HUES6 (cell line): Measurements from ENCODE around the gene ERO1B.
"Not testable (repeated sequence)": the region's sequence is repeated elsewhere in the genome, so short reads cannot be mapped to it uniquely, and the experiment has no call there.

ENCODE experiments used
- H3K27ac ChIP-seq: 2 replicates; pipeline ENCODE4 v1.7.0; 2013; ENCODE audit warnings: low read depth, mild to moderate bottlenecking, low read length, inconsistent platforms
- H3K27me3 ChIP-seq: 2 replicates; pipeline ENCODE4 v1.6.1; 2013; ENCODE audit warnings: low read length; ENCODE audit not compliant: control insufficient read depth, insufficient read depth
- H3K36me3 ChIP-seq: 2 replicates; pipeline ENCODE4 v1.6.1; 2013; ENCODE audit warnings: low read length; ENCODE audit not compliant: control insufficient read depth, insufficient read depth
- H3K4me1 ChIP-seq: 2 replicates; pipeline ENCODE4 v1.6.1; 2013; ENCODE audit warnings: low read length; ENCODE audit not compliant: control insufficient read depth, insufficient read depth
- H3K4me3 ChIP-seq: 2 replicates; pipeline ENCODE4 v1.5.1; 2013; ENCODE audit warnings: low read depth, low read length
- H3K9ac ChIP-seq: one replicate; pipeline ENCODE4 v1.6.1; 2013; ENCODE audit warnings: mild to moderate bottlenecking, low read length
- H3K9me3 ChIP-seq: 2 replicates; pipeline ENCODE4 v1.6.1; 2013; ENCODE audit warnings: low read depth, low read length; ENCODE audit not compliant: control insufficient read depth, insufficient read depth

The ERO1B gene

DNA sequence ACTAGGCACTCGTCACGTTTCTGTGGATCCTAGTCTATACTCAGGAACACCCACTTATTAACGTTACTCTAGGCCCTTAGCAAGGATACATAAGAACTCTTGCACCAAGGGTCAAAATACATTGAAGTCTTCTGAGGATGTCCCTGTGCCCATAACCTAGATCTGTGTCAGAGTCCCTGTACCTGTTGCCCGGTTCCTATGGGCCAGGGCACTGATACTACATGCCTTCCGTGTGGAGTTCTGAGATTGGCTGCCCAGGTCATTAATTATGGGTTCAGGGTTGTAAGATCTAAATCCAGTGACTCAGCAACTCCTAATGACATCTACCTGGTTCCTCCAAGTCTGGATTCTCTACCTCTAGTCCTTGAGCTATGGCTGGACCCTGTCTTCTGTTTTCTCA, 69.9 kb downstream of the ERO1B start:
- Histone ChIP-seq H3K4me1 (no peaks in the 10 kb centered on the region), H3K27me3 (no peaks in the 10 kb centered on the region), H3K9ac (no peak overlapping the region), H3K36me3 (no peaks in the 10 kb centered on the region), H3K4me3 (no peak overlapping the region), H3K9me3 (no peaks in the 10 kb centered on the region), H3K27ac (no peak overlapping the region)

DNA sequence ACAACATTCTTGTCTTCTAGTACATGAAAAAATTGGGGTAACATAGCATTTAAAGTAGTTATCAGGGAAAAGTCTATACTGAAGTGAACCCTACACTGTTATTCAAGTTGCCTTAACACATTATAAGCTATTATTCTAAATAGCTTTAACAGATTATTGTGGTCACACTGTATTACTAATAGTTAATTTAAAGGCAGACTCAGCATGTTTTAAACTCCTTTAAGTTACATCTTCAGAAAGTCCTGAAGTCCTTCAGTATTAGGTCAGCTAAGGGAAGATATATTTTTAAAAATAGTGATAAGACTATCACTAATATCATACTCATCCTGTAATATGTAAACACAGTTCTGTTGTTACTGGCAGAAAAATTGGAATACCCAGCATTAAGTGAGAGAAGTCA, 72.0 kb downstream of the ERO1B start:
- Histone ChIP-seq H3K27ac (no peak overlapping the region), H3K9me3 (no peaks in the 10 kb centered on the region), H3K4me3 (no peak overlapping the region), H3K36me3 (no peaks in the 10 kb centered on the region), H3K9ac (no peak overlapping the region), H3K4me1 (peaks cover 4% of the 10 kb centered on the region), H3K27me3 (no peaks in the 10 kb centered on the region)

GRCh38 chr1:236209185-236209584, 72.6 kb downstream of the ERO1B start:
- Histone ChIP-seq H3K4me3 (no peak overlapping the region), H3K27me3 (no peaks in the 10 kb centered on the region), H3K36me3 (no peaks in the 10 kb centered on the region), H3K27ac (no peak overlapping the region), H3K9ac (no peak overlapping the region), H3K4me1 (peaks cover 4% of the 10 kb centered on the region), H3K9me3 (no peaks in the 10 kb centered on the region)

GRCh38 chr1:236207569-236207968, 74.2 kb downstream of the ERO1B start:
- no peaks in the 10 kb centered on the region for H3K36me3 ChIP-seq
- H3K4me3 ChIP-seq, result no peak overlapping the region
- H3K9me3 ChIP-seq, result no peaks in the 10 kb centered on the region
- no peak overlapping the region for H3K9ac ChIP-seq
- H3K4me1 ChIP-seq, result peaks cover 4% of the 10 kb centered on the region
- H3K27ac ChIP-seq, result no peak overlapping the region
- no peaks in the 10 kb centered on the region for H3K27me3 ChIP-seq

- peaks cover 4% of the 10 kb centered on the region for H3K9me3 ChIP-seq
- no peak overlapping the region for H3K9ac ChIP-seq
- H3K4me3 ChIP-seq, result no peak overlapping the region
- H3K4me1 ChIP-seq, result peaks cover 4% of the 10 kb centered on the region
- H3K27ac ChIP-seq, result no peak overlapping the region
- no peaks in the 10 kb centered on the region for H3K27me3 ChIP-seq
- H3K36me3 ChIP-seq, result no peaks in the 10 kb centered on the region; the same call in 1 of the 2 replicates
These were observed 74.6 kb downstream of the ERO1B start for GRCh38 chr1:236207121-236207520.

- H3K4me1 ChIP-seq, result peaks cover 4% of the 10 kb centered on the region
- H3K4me3 ChIP-seq, result no peak overlapping the region
- H3K9me3 ChIP-seq, result peaks cover 7% of the 10 kb centered on the region
- no peaks in the 10 kb centered on the region; the same call in 1 of the 2 replicates for H3K36me3 ChIP-seq
- no peaks in the 10 kb centered on the region for H3K27me3 ChIP-seq
- no peak overlapping the region for H3K27ac ChIP-seq
- H3K9ac ChIP-seq, result no peak overlapping the region
These were observed 75.2 kb downstream of the ERO1B start for GRCh38 chr1:236206548-236206947.

DNA sequence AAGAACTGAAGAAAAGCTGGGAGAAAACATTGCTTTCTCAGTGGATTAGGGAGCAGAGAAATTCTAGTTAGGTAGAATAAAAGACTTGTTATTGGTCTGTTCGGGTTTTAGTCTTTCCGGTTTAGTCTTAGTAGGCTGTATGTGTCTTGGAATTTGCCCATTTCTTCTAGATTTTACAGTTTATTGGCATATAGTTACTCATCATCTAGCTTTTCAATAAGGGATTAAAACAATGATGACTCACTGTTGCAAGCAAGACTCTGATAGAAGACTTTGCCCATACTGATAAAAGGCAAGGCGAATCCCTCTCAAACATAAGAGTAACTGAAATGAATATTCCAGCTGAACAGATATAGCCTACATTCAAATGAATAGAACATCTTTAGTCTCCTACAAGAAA, 77.1 kb downstream of the ERO1B start:
- H3K9ac ChIP-seq, result no peak overlapping the region
- no peaks in the 10 kb centered on the region for H3K27me3 ChIP-seq
- peaks cover 4% of the 10 kb centered on the region for H3K4me1 ChIP-seq
- peaks cover 15% of the 10 kb centered on the region for H3K9me3 ChIP-seq
- no peak overlapping the region for H3K27ac ChIP-seq
- no peak overlapping the region for H3K4me3 ChIP-seq
- no peaks in the 10 kb centered on the region; the same call in 1 of the 2 replicates for H3K36me3 ChIP-seq

- no peak overlapping the region for H3K4me3 ChIP-seq
- no peaks in the 10 kb centered on the region for H3K27me3 ChIP-seq
- no peak overlapping the region for H3K27ac ChIP-seq
- H3K9me3 ChIP-seq, result peaks cover 15% of the 10 kb centered on the region
- H3K4me1 ChIP-seq, result peaks cover 4% of the 10 kb centered on the region
- no peaks in the 10 kb centered on the region; the same call in 1 of the 2 replicates for H3K36me3 ChIP-seq
- H3K9ac ChIP-seq, result no peak overlapping the region
These were observed 77.7 kb downstream of the ERO1B start for GRCh38 chr1:236204039-236204438.

DNA sequence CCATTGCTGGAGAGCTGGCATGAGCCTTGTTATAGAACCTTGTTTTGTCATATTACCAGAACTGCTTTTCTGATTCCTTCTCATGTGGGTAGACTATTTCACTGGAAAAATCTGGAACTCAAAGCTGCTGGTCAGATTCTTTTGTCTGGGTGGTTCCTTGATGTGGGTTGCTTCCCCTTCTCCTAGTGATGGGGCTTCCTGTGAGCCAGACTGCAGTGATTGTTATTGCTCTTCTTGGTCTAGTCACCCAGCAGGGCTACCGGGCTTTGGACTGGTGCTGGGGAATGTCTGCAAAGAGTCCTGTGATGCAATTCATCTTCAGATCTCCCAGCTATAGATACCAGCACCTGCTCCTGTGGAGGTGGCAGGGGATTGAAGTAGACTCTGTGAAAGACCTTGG, 80.0 kb downstream of the ERO1B start:
- Histone ChIP-seq H3K9ac (no peak overlapping the region), H3K27ac (no peak overlapping the region), H3K27me3 (no peaks in the 10 kb centered on the region), H3K4me3 (no peak overlapping the region), H3K36me3 (no peaks in the 10 kb centered on the region; the same call in 1 of the 2 replicates), H3K4me1 (peaks cover 4% of the 10 kb centered on the region), H3K9me3 (peaks cover 15% of the 10 kb centered on the region)

DNA sequence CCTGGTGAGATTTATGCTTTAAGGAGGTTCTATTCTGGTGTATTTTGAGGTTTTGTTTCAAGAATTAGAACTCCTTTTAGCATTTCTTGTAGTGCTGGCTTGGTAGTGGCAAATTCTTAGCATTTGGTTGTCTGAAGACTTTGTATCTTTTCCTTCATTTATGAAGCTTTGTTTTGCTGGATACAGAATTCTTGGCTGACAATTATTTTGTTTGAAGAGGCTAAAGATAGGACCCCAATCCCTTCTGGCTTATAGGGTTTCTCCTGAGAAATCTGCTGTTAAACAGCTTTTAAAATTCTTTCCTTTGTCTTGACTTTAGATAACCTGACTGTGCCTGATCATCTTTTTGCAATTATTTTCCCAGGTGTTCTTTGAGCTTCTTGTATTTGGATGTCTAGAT, 80.8 kb downstream of the ERO1B start:
- H3K9me3 ChIP-seq, result peaks cover 15% of the 10 kb centered on the region
- H3K27ac ChIP-seq, result no peak overlapping the region
- no peak overlapping the region for H3K9ac ChIP-seq
- H3K36me3 ChIP-seq, result no peaks in the 10 kb centered on the region; the same call in 1 of the 2 replicates
- H3K27me3 ChIP-seq, result no peaks in the 10 kb centered on the region
- no peaks in the 10 kb centered on the region for H3K4me1 ChIP-seq
- no peak overlapping the region for H3K4me3 ChIP-seq

GRCh38 chr1:236193184-236193583, 88.6 kb downstream of the ERO1B start:
- Histone ChIP-seq H3K4me3 (no peak overlapping the region), H3K4me1 (no peaks in the 10 kb centered on the region), H3K27me3 (no peaks in the 10 kb centered on the region), H3K27ac (no peak overlapping the region), H3K9ac (no peak overlapping the region), H3K36me3 (no peaks in the 10 kb centered on the region), H3K9me3 (no peaks in the 10 kb centered on the region)

GRCh38 chr1:236188084-236188483, 93.7 kb downstream of the ERO1B start:
- not testable (repeated sequence) for H3K9me3 ChIP-seq, H3K27me3 ChIP-seq, H3K9ac ChIP-seq, H3K4me3 ChIP-seq, H3K36me3 ChIP-seq, H3K4me1 ChIP-seq, H3K27ac ChIP-seq
